Measurements from ENCODE around the gene MACF1.

MACF1 gene

GRCh38 chr1:39368045-39368444 is 163.6 kb downstream of the MACF1 start:
- DNase-seq, result no peak

- no peak for DNase-seq
Observed at GRCh38 chr1:39369565-39369964, 165.1 kb downstream of the MACF1 start.

- no peak for DNase-seq
Observed at GRCh38 chr1:39370602-39371001, 166.1 kb downstream of the MACF1 start.

GRCh38 chr1:39372105-39372504 is 167.6 kb downstream of the MACF1 start:
- DNase-seq, result no peak

GRCh38 chr1:39376656-39377055 is 172.2 kb downstream of the MACF1 start:
- DNase-seq, result no peak

GRCh38 chr1:39378377-39378776 is 173.9 kb downstream of the MACF1 start:
- DNase-seq, result no peak

- no peak for DNase-seq
Observed at GRCh38 chr1:39379187-39379586, 174.7 kb downstream of the MACF1 start.

GRCh38 chr1:39380036-39380435 is 175.5 kb downstream of the MACF1 start:
- DNase-seq, result no peak

- no peak for DNase-seq
Observed at GRCh38 chr1:39381839-39382238, 177.3 kb downstream of the MACF1 start.

GRCh38 chr1:39384305-39384704 is 179.8 kb downstream of the MACF1 start:
- DNase-seq, result no peak

GRCh38 chr1:39385067-39385988 is 180.8 kb downstream of the MACF1 start:
- DNase-seq, result no peak

- no peak for DNase-seq
Observed at GRCh38 chr1:39386997-39387396, 182.5 kb downstream of the MACF1 start.

GRCh38 chr1:39387452-39387851 is 183.0 kb downstream of the MACF1 start:
- DNase-seq, result no peak

GRCh38 chr1:39391691-39392679 is 187.5 kb downstream of the MACF1 start:
- no peak for DNase-seq

GRCh38 chr1:39392851-39393573 is 188.5 kb downstream of the MACF1 start:
- no peak for DNase-seq

- no peak for DNase-seq
Observed at GRCh38 chr1:39393645-39394044, 189.2 kb downstream of the MACF1 start.

- no peak for DNase-seq
Observed at GRCh38 chr1:39394059-39394458, 189.6 kb downstream of the MACF1 start.

GRCh38 chr1:39394598-39394997 is 190.1 kb downstream of the MACF1 start:
- DNase-seq, result no peak

- DNase-seq, result no peak
Observed at GRCh38 chr1:39395357-39395831, 190.9 kb downstream of the MACF1 start.

GRCh38 chr1:39396671-39397070 is 192.2 kb downstream of the MACF1 start:
- DNase-seq, result no peak

- no peak for DNase-seq
Observed at GRCh38 chr1:39397487-39397886, 193.0 kb downstream of the MACF1 start.

- DNase-seq, result no peak
Observed at GRCh38 chr1:39398278-39399021, 194.0 kb downstream of the MACF1 start.
